Chondrocyte (in vitro differentiated cells): ENCODE data around the gene COL8A1. TPM values are rescaled to one million over a fixed set of nuclear protein-coding genes. Genes with fewer than 3 reads are reported as not detected.
A peak's percentile ranks its signal among the peaks of the same experiment; 100 is the strongest.

ENCODE experiments used
- DNase-seq: peaks from one replicate; pipeline ENCODE4 v3.0.0; 2021; ENCODE audit warnings: mixed read lengths, low spot score
- H3K27ac Mint-ChIP-seq: one replicate; pipeline ENCODE4 v1.8.0; 2021; ENCODE audit warnings: mild to moderate bottlenecking, moderate library complexity, mixed read lengths; ENCODE audit not compliant: unreplicated experiment
- H3K27me3 Mint-ChIP-seq: 2 replicates; pipeline ENCODE4 v1.8.0; 2021; ENCODE audit warnings: low read depth, mixed read lengths
- H3K36me3 Mint-ChIP-seq: 2 replicates; pipeline ENCODE4 v1.8.0; 2021; ENCODE audit warnings: low read depth, mixed read lengths
- H3K4me1 Mint-ChIP-seq: 2 replicates; pipeline ENCODE4 v1.8.0; 2021; ENCODE audit warnings: low read depth, mild to moderate bottlenecking, mixed read lengths
- H3K4me3 Mint-ChIP-seq: one replicate; pipeline ENCODE4 v1.8.0; 2021; ENCODE audit warnings: mild to moderate bottlenecking, moderate library complexity, mixed read lengths; ENCODE audit not compliant: unreplicated experiment
- H3K9me3 Mint-ChIP-seq: 2 replicates; pipeline ENCODE4 v1.8.0; 2021; ENCODE audit warnings: low read depth, mixed read lengths
- total RNA-seq: library from RNA; stranded (reverse); gene quantifications from 3 replicates; pipeline ENCODE4 v1.2.1, GENCODE V29; 2021
- TF ChIP-seq, protein P1 (sequence below): fragments of 200-600 bp; sonication (generic); IDR thresholded peaks from 2 replicates; pipeline ENCODE4 v1.5.0; 2021; ENCODE audit warnings: antibody characterized with exemption, mild to moderate bottlenecking, moderate library complexity

The COL8A1 gene
- total RNA-seq, 1 donor from 2014 or later, result 2,343 TPM

DNA sequence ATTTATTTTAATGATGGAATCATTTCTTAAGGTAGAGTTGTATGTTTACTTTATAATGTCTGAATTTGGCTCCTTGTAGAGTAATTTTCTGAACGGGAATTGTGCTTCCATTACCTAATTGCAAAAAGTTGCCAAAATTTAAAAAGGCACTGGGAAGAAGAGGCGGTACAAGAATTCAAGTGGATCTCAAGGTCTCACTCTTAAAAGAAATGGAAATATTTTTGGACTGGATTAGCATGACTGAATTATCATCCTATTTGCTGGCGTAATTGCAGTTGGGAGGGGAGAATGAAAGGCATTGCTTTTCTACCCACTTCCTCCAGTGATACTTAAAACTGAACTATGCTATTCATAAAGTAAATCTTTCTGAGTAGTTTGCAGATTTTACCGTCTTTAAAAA lies 46.2 kb downstream of the COL8A1 start:
- Mint-ChIP-seq H3K27ac (peak overlapping the region; percentile 77), H3K4me1 (peaks cover 91% of the 10 kb centered on the region), H3K4me3 (no peak overlapping the region), H3K9me3 (no peaks in the 10 kb centered on the region), H3K36me3 (peaks cover 50% of the 10 kb centered on the region), H3K27me3 (no peaks in the 10 kb centered on the region)
- DNase-seq, result no peak
- TF ChIP-seq, protein P1, sequence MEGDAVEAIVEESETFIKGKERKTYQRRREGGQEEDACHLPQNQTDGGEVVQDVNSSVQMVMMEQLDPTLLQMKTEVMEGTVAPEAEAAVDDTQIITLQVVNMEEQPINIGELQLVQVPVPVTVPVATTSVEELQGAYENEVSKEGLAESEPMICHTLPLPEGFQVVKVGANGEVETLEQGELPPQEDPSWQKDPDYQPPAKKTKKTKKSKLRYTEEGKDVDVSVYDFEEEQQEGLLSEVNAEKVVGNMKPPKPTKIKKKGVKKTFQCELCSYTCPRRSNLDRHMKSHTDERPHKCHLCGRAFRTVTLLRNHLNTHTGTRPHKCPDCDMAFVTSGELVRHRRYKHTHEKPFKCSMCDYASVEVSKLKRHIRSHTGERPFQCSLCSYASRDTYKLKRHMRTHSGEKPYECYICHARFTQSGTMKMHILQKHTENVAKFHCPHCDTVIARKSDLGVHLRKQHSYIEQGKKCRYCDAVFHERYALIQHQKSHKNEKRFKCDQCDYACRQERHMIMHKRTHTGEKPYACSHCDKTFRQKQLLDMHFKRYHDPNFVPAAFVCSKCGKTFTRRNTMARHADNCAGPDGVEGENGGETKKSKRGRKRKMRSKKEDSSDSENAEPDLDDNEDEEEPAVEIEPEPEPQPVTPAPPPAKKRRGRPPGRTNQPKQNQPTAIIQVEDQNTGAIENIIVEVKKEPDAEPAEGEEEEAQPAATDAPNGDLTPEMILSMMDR, result no peak

GRCh38 chr3:99686469-99686868 lies 48.1 kb downstream of the COL8A1 start:
- peaks cover 93% of the 10 kb centered on the region for H3K4me1 Mint-ChIP-seq
- DNase-seq, result no peak
- H3K4me3 Mint-ChIP-seq, result no peak overlapping the region
- TF ChIP-seq, protein P1, result no peak
- H3K27me3 Mint-ChIP-seq, result no peaks in the 10 kb centered on the region
- peaks cover 46% of the 10 kb centered on the region for H3K36me3 Mint-ChIP-seq
- H3K27ac Mint-ChIP-seq, result peak overlapping the region; percentile 81
- no peaks in the 10 kb centered on the region for H3K9me3 Mint-ChIP-seq

DNA sequence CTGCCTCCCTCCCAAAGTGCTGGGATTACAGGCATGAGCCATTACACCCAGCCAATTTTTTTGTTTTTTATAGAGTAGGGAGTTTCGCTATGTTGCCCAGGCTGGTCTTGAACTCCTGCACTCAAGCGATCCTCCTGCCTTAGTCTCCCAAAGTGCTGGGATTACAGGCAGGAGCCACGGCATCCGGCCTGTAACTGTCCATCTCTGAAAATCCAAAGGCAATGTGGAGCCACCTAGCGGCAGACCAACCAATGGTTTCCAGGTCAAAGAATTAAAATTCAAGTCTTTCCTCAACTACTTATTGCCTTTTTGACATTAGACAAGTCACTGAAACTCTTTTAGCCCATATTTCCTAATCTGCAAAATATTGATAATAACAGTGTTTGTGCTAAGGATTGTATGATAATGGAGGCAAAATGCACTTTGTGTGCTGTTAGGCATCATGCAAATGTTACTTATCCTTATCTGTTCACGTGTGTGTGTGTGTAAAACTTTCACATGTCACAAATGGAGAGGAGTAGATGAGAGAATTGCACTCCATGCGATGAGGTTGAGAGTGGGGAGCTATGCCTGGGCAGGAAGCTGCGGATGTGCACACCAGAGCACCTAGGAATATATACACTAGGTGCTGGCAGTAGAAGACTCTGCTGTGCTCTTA lies 48.7 kb downstream of the COL8A1 start:
- no peaks in the 10 kb centered on the region for H3K9me3 Mint-ChIP-seq
- peaks cover 47% of the 10 kb centered on the region for H3K36me3 Mint-ChIP-seq
- DNase-seq, result no peak
- TF ChIP-seq, protein P1, result peak; percentile 84
- no peaks in the 10 kb centered on the region for H3K27me3 Mint-ChIP-seq
- H3K4me1 Mint-ChIP-seq, result peaks cover 92% of the 10 kb centered on the region
- peak overlapping the region; percentile 81 for H3K27ac Mint-ChIP-seq
- H3K4me3 Mint-ChIP-seq, result no peak overlapping the region

DNA sequence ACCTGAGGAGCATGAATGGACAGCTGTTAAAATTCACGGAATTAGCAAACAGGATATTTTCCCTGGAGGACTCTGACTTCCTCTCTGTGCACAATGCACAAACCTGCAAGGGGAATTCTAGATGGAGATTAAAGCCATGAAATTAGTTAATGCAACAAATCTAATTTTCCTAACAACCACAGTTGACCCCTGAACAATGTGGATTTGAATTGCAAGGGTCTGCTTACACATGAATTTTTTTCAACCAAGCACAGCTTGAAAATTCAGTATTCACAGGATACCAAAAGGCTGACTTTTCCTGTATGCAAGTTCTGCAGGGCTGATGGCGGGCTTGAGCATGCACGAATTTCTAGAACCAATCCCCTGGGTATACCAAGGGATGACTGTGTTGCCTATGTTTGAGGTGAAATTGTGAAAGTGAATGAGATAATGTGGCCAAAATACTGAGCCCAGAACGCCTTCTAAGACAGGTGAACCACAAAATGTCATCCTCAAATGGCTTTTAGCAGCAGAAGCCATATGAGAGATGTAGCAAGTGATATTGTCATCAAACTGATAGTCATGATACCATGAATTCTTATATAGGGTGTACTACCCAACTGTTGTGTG lies 52.5 kb downstream of the COL8A1 start:
- no peak for DNase-seq
- no peak overlapping the region for H3K4me3 Mint-ChIP-seq
- peaks cover 60% of the 10 kb centered on the region for H3K36me3 Mint-ChIP-seq
- H3K4me1 Mint-ChIP-seq, result peaks cover 89% of the 10 kb centered on the region
- no peaks in the 10 kb centered on the region for H3K9me3 Mint-ChIP-seq
- TF ChIP-seq, protein P1, result no peak
- peak overlapping the region; percentile 78 for H3K27ac Mint-ChIP-seq
- no peaks in the 10 kb centered on the region for H3K27me3 Mint-ChIP-seq

DNA sequence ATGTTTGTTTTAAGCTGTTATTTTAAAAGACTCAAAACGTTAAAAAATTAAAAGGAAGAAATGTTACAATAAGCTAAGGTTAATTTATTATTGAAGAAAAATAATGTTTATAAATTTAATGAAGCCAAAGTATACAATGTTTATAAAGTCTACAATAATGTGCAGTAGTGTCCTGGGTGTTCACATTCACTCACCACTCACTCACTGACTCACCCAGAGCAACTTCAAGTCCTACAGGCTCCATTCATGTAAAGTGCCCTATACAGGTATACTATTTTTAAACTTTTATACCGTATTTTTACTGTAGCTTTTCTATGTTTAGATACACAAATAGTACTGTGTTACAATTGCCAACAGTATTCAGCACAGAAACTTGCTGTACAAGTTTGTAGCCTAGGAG lies 55.2 kb downstream of the COL8A1 start:
- Mint-ChIP-seq H3K27ac (peak overlapping the region; percentile 84), H3K4me3 (no peak overlapping the region), H3K36me3 (peaks cover 53% of the 10 kb centered on the region), H3K9me3 (no peaks in the 10 kb centered on the region), H3K4me1 (peaks cover 85% of the 10 kb centered on the region), H3K27me3 (no peaks in the 10 kb centered on the region)
- TF ChIP-seq, protein P1, result no peak
- no peak for DNase-seq
